ENCODE measurements around the gene GLCE.

- no peak for TF ChIP-seq CTCF (IDR thresholded peaks at IDR 0.05; ENCODE audit: insufficient read depth, low read length, poor library complexity, severe bottlenecking)
- no peak for TF ChIP-seq EZH2phosphoT487 (conservative IDR thresholded peaks at IDR 0.05; ENCODE audit: low read length)
These were observed 15.2 kb upstream of the GLCE start for GRCh38 chr15:69145149-69145693.

Data from SU-DHL-6 (cell line).